A549 (cell line): ENCODE results near the gene RFLNA. TPM values are rescaled to one million over a fixed set of nuclear protein-coding genes. Genes with fewer than 3 reads are reported as not detected.

Source experiments
- ATAC-seq, 2 experiments: fragments of 200-7000 bp in 1 of 2; fragments of >200 bp in 1 of 2; cut with Nextera tagmentation in 1 of 2; cut with Tn5 transposase in 1 of 2; 3 replicates each; pipeline versions ENCODE4 v1.8.0 to v1.9.1; 2018 to 2020; ENCODE audit warnings: mild to moderate bottlenecking in 1 of 2, moderate library complexity in 1 of 2
- CTCF ChIA-PET: fragments of 300-600 bp; sonication (Branson Sonifier 250); formaldehyde crosslinking; extraction: SDS; loops from one replicate; lab custom pipeline; 2021; ENCODE audit warnings: antibody characterized with exemption, inconsistent platforms; lab: Yijun Ruan, JAX
- POLR2A ChIA-PET: fragments of 350-600 bp; formaldehyde crosslinking; extraction: SDS; loops from one replicate; lab custom pipeline; 2021; ENCODE audit warnings: antibody characterized with exemption, inconsistent platforms; lab: Yijun Ruan, JAX
- DNase-seq, 2 experiments: peaks; one replicate each; pipeline versions ENCODE4 v3.0.0 to v3.0.0-alpha.2; 2011 to 2016; ENCODE audit warnings: low read depth in 1 of 2, low spot score in 1 of 2
- FAIRE-seq: peaks from 2 replicates; lab custom pipeline; 2011; peaks lifted over from hg19 to GRCh38; lab: Jason Lieb, UNC
- H3K27ac ChIP-seq, 2 experiments: fragments of >200 bp; sonication (Bioruptor Twin); formaldehyde crosslinking; 3 replicates each; pipeline ENCODE4 v1.5.1; 2016 to 2017
- H3K4me1 ChIP-seq: fragments of >200 bp; sonication (Bioruptor Twin); formaldehyde crosslinking; 3 replicates; pipeline ENCODE4 v1.6.1; 2016
- H3K4me2 ChIP-seq: fragments of >200 bp; sonication (Bioruptor Twin); formaldehyde crosslinking; 3 replicates; pipeline ENCODE4 v1.6.1; 2016
- H3K4me3 ChIP-seq: fragments of >200 bp; sonication (Bioruptor Twin); formaldehyde crosslinking; 3 replicates; pipeline ENCODE4 v1.5.1; 2016
- H3K9me3 ChIP-seq: fragments of >200 bp; sonication (Bioruptor Twin); formaldehyde crosslinking; 3 replicates; pipeline ENCODE4 v1.6.1; 2016
- CBX2 ChIP-seq: fragments of 200-600 bp; sonication (generic); IDR thresholded peaks from 2 replicates; pipeline ENCODE4 v1.6.1; 2016; ENCODE audit warnings: low read depth, mild to moderate bottlenecking, borderline replicate concordance
- CBX8 ChIP-seq: fragments of 200-600 bp; sonication (generic); IDR thresholded peaks from 2 replicates; pipeline ENCODE4 v1.6.1; 2016
- CHD2 ChIP-seq: fragments of 150-350 bp; IDR thresholded peaks from 2 replicates; pipeline ENCODE4 v1.6.1; 2014; ENCODE audit warnings: low read length; ENCODE audit not compliant: partially characterized antibody
- ESRRA ChIP-seq: fragments of 150-350 bp; IDR thresholded peaks from 2 replicates; pipeline ENCODE4 v1.6.1; 2014; ENCODE audit warnings: mild to moderate bottlenecking, low read length, borderline replicate concordance
- FOSL2 ChIP-seq, 2 experiments: fragments of 450-650 bp in 1 of 2; fragments of >200 bp in 1 of 2; sonication (Bioruptor Twin) in 1 of 2; formaldehyde crosslinking; IDR thresholded peaks; 2 replicates each; pipeline versions ENCODE4 v1.5.0 to v1.6.1; 2016 to 2020; ENCODE audit warnings: mild to moderate bottlenecking in 1 of 2, moderate library complexity in 1 of 2
- FOXS1 ChIP-seq: fragments of 250-450 bp; sonication (Bioruptor Pico); IDR thresholded peaks from 2 replicates; pipeline ENCODE4 v1.5.0; 2020; ENCODE audit warnings: mild to moderate bottlenecking, moderate library complexity
- HDAC2 ChIP-seq: fragments of 200-600 bp; sonication (generic); IDR thresholded peaks from 2 replicates; pipeline ENCODE4 v1.6.1; 2016
- HEYL ChIP-seq: fragments of 250-450 bp; sonication (Bioruptor Pico); IDR thresholded peaks from 2 replicates; pipeline ENCODE4 v1.8.0; 2021; ENCODE audit warnings: mild to moderate bottlenecking, moderate library complexity
- HOXB5 ChIP-seq: fragments of 250-450 bp; sonication (Bioruptor Pico); IDR thresholded peaks from 2 replicates; pipeline ENCODE4 v1.5.0; 2020; ENCODE audit warnings: mild to moderate bottlenecking, moderate library complexity
- JUN ChIP-seq, 2 experiments: fragments of >200 bp; sonication (Bioruptor Twin); formaldehyde crosslinking; IDR thresholded peaks; 2 replicates in 1 of 2; 3 replicates in 1 of 2; pipeline ENCODE4 v1.6.1; 2016 to 2017
- JUNB ChIP-seq: fragments of >200 bp; sonication (Bioruptor Twin); formaldehyde crosslinking; IDR thresholded peaks from 2 replicates; pipeline ENCODE4 v1.6.1; 2016
- KDM1A ChIP-seq: fragments of 200-600 bp; sonication (generic); IDR thresholded peaks from 2 replicates; pipeline ENCODE4 v1.6.1; 2016; ENCODE audit warnings: low read depth, mild to moderate bottlenecking
- KDM5A ChIP-seq: fragments of 200-600 bp; sonication (generic); IDR thresholded peaks from 2 replicates; pipeline ENCODE4 v1.6.1; 2016; ENCODE audit warnings: antibody characterized with exemption, mild to moderate bottlenecking
- MAZ ChIP-seq: fragments of 150-350 bp; IDR thresholded peaks from 2 replicates; pipeline ENCODE4 v1.6.1; 2014; ENCODE audit warnings: antibody characterized with exemption, low read depth, low read length, borderline replicate concordance
- MYC ChIP-seq: IDR thresholded peaks from 2 replicates; pipeline ENCODE4 v1.6.1; 2012; ENCODE audit warnings: mild to moderate bottlenecking, inconsistent platforms, low read length, improper control_type of control experiment, borderline replicate concordance
- PHF8 ChIP-seq: fragments of 200-600 bp; sonication (generic); IDR thresholded peaks from 2 replicates; pipeline ENCODE4 v1.6.1; 2016; ENCODE audit warnings: low read depth, mild to moderate bottlenecking, antibody characterized with exemption, moderate library complexity, borderline replicate concordance
- POLR2A ChIP-seq: IDR thresholded peaks from 2 replicates; pipeline ENCODE4 v1.6.1; 2012; ENCODE audit warnings: mild to moderate bottlenecking, low read length
- POLR2AphosphoS2 ChIP-seq: conservative IDR thresholded peaks from 2 replicates; pipeline ENCODE4 v1.6.1; 2012; ENCODE audit warnings: low read length, improper control_type of control experiment, inconsistent platforms
- RAD21 ChIP-seq, 2 experiments: fragments of >200 bp in 1 of 2; sonication (Bioruptor Twin) in 1 of 2; formaldehyde crosslinking in 1 of 2; IDR thresholded peaks in 1 of 2; conservative IDR thresholded peaks in 1 of 2; 2 replicates in 1 of 2; 3 replicates in 1 of 2; pipeline ENCODE4 v1.6.1; 2012 to 2018; ENCODE audit warnings: inconsistent platforms in 1 of 2
- RNF2 ChIP-seq: fragments of 200-600 bp; sonication (generic); IDR thresholded peaks from 2 replicates; pipeline ENCODE4 v1.6.1; 2016; ENCODE audit warnings: low read depth, mild to moderate bottlenecking, antibody characterized with exemption, moderate library complexity, borderline replicate concordance
- SMC3 ChIP-seq: fragments of >200 bp; sonication (Bioruptor Twin); formaldehyde crosslinking; IDR thresholded peaks from 3 replicates; pipeline ENCODE4 v1.6.1; 2018; ENCODE audit warnings: inconsistent platforms
- SREBF2 ChIP-seq: fragments of 450-650 bp; IDR thresholded peaks from 2 replicates; pipeline ENCODE4 v1.6.1; 2014; ENCODE audit warnings: mild to moderate bottlenecking, moderate library complexity
- TP53 ChIP-seq: fragments of 250-450 bp; sonication (Bioruptor Pico); IDR thresholded peaks from 2 replicates; pipeline ENCODE4 v1.5.0; 2021; ENCODE audit warnings: mild to moderate bottlenecking, moderate library complexity
- ZC3H11A ChIP-seq: fragments of 450-650 bp; IDR thresholded peaks from 2 replicates; pipeline ENCODE4 v1.6.1; 2014; ENCODE audit warnings: antibody characterized with exemption, mild to moderate bottlenecking
- ZFP36 ChIP-seq: fragments of 450-650 bp; IDR thresholded peaks from 2 replicates; pipeline ENCODE4 v1.6.1; 2014; ENCODE audit warnings: borderline replicate concordance; ENCODE audit not compliant: partially characterized antibody
- WGBS: methylation state at CpG from one replicate; pipeline ENCODE4 v1.1.6; 2017; ENCODE audit errors: missing lambda C conversion rate; 5-methylcytosine and 5-hydroxymethylcytosine counted together
- polyA plus RNA-seq, 4 experiments: library from polyadenylated mRNA; depleted of rRNA in 3 of 4; stranded (reverse); fragments of >200 nt; fragmentation: RNase III in 1 of 4; extraction: RNeasy Plus Mini Kit Qiagen cat#74134 plus additional on column Dnase treatment in 1 of 4; gene quantifications; 2 replicates in 3 of 4; 3 replicates in 1 of 4; pipeline ENCODE4 v1.2.3, GENCODE V29; 2011 to 2017
- TF ChIP-seq, protein P1 (sequence below): fragments of 250-450 bp; sonication (Bioruptor Pico); IDR thresholded peaks from 2 replicates; pipeline ENCODE4 v1.5.0; 2020; ENCODE audit warnings: low read depth, mild to moderate bottlenecking, moderate library complexity

RFLNA gene
- polyA plus RNA-seq, 2 of the 4 experiments (the other 2 are of a cell fraction), result not detected

DNA sequence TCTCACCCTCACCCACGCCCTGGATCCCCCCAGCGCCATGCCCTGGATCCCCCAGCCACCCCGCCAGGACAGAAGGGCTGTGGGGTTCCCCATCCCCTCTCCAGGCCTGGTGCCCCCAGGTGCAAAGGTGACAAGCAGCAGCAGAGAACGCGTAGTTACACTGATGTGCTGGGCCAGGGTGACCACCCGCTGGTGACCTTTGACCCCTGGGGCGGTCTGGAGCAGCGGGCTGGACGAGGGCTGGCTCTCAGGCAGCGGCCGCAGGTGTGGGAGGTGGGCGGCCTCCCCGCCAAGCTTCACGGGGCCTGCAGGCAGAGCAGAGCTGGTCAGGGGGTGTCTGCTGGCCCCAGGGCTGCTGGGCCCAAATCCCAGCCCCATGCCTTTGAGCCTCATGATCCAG is 40.1 kb downstream of the RFLNA start:
- CTCF ChIA-PET, result interaction anchor here (0.7 to 3.5 kb wide), 6 partner anchors 9 to 429 kb away, joined by 3 to 12 read pairs (median 4); no protein-coding TSS in a partner anchor
- no peak overlapping the region for H3K4me2 ChIP-seq
- H3K9me3 ChIP-seq, result no peaks in the 10 kb centered on the region
- H3K4me3 ChIP-seq, result no peak overlapping the region
- no peak overlapping the region for H3K27ac ChIP-seq
- no peak for FAIRE-seq
- 0 out of 3 replicates have a peak, but pooled peaks cover 3% of the 10 kb centered on the region for H3K4me1 ChIP-seq
- peak in 1 of 2 experiments; percentile 2; a peak in 2 of 6 replicates for ATAC-seq
- TF ChIP-seq RNF2 (no peak), MAZ (no peak), ZFP36 (no peak), FOSL2 (IDR thresholded peaks at IDR 0.05) (no peak), FOSL2 (CRISPR knock-in tag; IDR thresholded peaks at IDR 0.05) (no peak), TP53 (CRISPR knock-in tag) (no peak), KDM5A (no peak), KDM1A (no peak), HEYL (CRISPR knock-in tag) (no peak), ESRRA (no peak), HDAC2 (no peak), FOXS1 (CRISPR knock-in tag) (no peak), PHF8 (no peak), JUN (IDR thresholded peaks at IDR 0.05) (no peak), RAD21 (conservative IDR thresholded peaks at IDR 0.05 in 1 of 2, IDR thresholded peaks at IDR 0.05 in 1 of 2) (no peak), CBX2 (no peak), ZC3H11A (no peak), HOXB5 (no peak)
- no peak for DNase-seq
- POLR2A ChIA-PET, result no interaction called here
- WGBS, result no CpG with 5 or more reads among the region's 14 CpGs

DNA sequence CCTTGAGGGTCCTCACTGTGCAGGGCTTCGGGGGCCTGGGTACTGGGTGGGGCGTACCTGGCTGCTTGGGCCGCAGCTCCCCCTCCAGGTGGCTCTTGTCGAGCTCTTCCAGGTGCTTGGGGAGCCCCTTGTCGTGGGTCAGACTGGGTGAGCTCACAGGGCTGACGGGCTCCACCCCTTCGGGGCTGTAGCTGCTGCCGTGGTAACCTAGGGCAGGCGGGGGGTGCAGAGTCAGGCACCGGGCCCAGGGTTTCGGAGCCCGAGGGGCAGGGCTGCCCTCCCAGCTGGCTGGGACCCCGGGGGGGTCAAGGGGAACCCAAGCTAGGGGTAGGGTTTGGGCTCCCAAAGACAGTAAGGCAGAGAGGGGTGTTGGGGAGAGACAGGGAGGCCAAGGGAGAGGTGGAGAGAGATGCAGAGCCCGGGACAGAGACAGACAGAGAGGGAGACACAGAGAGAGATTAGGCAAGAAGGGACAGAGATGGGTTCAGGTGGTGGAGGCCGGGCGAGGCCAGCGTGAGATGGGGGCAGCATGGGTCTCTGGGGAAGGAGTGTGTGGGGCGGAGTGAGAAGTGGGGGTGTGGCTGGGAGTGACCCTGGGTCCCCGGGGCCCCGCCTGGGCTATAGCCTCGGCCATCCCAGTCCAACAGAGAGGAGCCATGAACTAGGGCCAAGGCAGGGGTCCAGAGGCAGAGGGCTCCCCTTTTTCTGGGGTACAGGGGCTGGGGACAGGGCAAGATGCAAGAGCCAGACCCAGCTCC is 40.7 kb downstream of the RFLNA start:
- Histone ChIP-seq H3K4me2 (no peak overlapping the region), H3K4me1 (0 out of 3 replicates have a peak, but pooled peaks cover 3% of the 10 kb centered on the region), H3K4me3 (no peak overlapping the region), H3K27ac (peak overlapping the region in 1 of 2 experiments; percentile 27; a peak in 1 of 6 replicates), H3K9me3 (no peaks in the 10 kb centered on the region)
- FAIRE-seq (no peak), DNase-seq (no peak), ATAC-seq (peak in 1 of 2 experiments; percentile 4; a peak in 3 of 6 replicates)
- POLR2A ChIA-PET, result no interaction called here
- WGBS, result 89% methylated on average over 9 of the region's 21 CpGs
- CTCF ChIA-PET, result interaction anchor here (0.7 to 2.2 kb wide), 4 partner anchors 11 to 52 kb away, joined by 3 to 9 read pairs (median 4); no protein-coding TSS in a partner anchor
- TF ChIP-seq SREBF2 (no peak), JUN (IDR thresholded peaks at IDR 0.05) (no peak; a peak in 1 of 5 replicates), POLR2A (no peak), CHD2 (no peak), SMC3 (no peak), KDM1A (no peak), POLR2AphosphoS2 (no peak), JUNB (no peak), MYC (no peak), KDM5A (no peak), CBX8 (no peak)
- TF ChIP-seq, protein P1, sequence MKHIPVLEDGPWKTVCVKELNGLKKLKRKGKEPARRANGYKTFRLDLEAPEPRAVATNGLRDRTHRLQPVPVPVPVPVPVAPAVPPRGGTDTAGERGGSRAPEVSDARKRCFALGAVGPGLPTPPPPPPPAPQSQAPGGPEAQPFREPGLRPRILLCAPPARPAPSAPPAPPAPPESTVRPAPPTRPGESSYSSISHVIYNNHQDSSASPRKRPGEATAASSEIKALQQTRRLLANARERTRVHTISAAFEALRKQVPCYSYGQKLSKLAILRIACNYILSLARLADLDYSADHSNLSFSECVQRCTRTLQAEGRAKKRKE (CRISPR knock-in tag), result no peak
